Hepatocyte (in vitro differentiated cells): ENCODE measurements around the gene USP3. TPM values are rescaled to one million over a fixed set of nuclear protein-coding genes. Genes with fewer than 3 reads are reported as not detected.

Experiments used
- DNase-seq: peaks from one replicate; pipeline ENCODE4 v3.0.0-alpha.2; 2016; ENCODE audit warnings: low spot score
- H2AFZ ChIP-seq: fragments of 200-600 bp; sonication (generic); 2 replicates; pipeline ENCODE4 v1.6.0; 2016; ENCODE audit warnings: antibody characterized with exemption, mild to moderate bottlenecking
- H3K27ac ChIP-seq: fragments of 200-600 bp; sonication (generic); 2 replicates; pipeline ENCODE4 v1.5.1; 2016; ENCODE audit warnings: mild to moderate bottlenecking
- H3K27me3 ChIP-seq: fragments of 200-600 bp; sonication (generic); 2 replicates; pipeline ENCODE4 v1.6.1; 2016
- H3K36me3 ChIP-seq: fragments of 200-600 bp; sonication (generic); replicated peaks from 2 replicates; pipeline ENCODE4 v1.5.1; 2016; ENCODE audit warnings: low read depth; ENCODE audit not compliant: insufficient read depth
- H3K4me1 ChIP-seq: fragments of 200-600 bp; sonication (generic); 2 replicates; pipeline ENCODE4 v1.5.1; 2016; ENCODE audit warnings: mild to moderate bottlenecking, moderate library complexity; ENCODE audit not compliant: insufficient read depth
- H3K4me2 ChIP-seq: fragments of 200-600 bp; sonication (generic); 2 replicates; pipeline ENCODE4 v1.6.0; 2016
- H3K4me3 ChIP-seq: fragments of 200-600 bp; sonication (generic); 2 replicates; pipeline ENCODE4 v1.5.1; 2016; ENCODE audit warnings: mild to moderate bottlenecking
- H3K79me2 ChIP-seq: fragments of 200-600 bp; sonication (generic); 2 replicates; pipeline ENCODE4 v1.6.0; 2017; ENCODE audit warnings: mild to moderate bottlenecking
- H3K9me2 ChIP-seq: fragments of 200-600 bp; sonication (generic); replicated peaks from 2 replicates; pipeline ENCODE4 v1.6.0; 2017; ENCODE audit warnings: mild to moderate bottlenecking; ENCODE audit not compliant: insufficient read depth
- H3K9me3 ChIP-seq: fragments of 200-600 bp; sonication (generic); 2 replicates; pipeline ENCODE4 v1.5.1; 2016; ENCODE audit warnings: low read depth, mild to moderate bottlenecking
- H4K20me1 ChIP-seq: fragments of 200-600 bp; sonication (generic); 2 replicates; pipeline ENCODE4 v1.6.0; 2016; ENCODE audit warnings: mild to moderate bottlenecking; ENCODE audit not compliant: insufficient read depth, poor library complexity, severe bottlenecking
- CTCF ChIP-seq: fragments of 200-600 bp; sonication (generic); IDR thresholded peaks from 2 replicates; pipeline ENCODE4 v1.5.1; 2016; ENCODE audit warnings: antibody characterized with exemption, mild to moderate bottlenecking; ENCODE audit not compliant: poor library complexity
- EZH2 ChIP-seq: fragments of 200-600 bp; sonication (generic); IDR thresholded peaks from 2 replicates; pipeline ENCODE4 v1.6.1; 2016; ENCODE audit warnings: antibody characterized with exemption, mild to moderate bottlenecking, borderline replicate concordance
- EZH2phosphoT487 ChIP-seq: fragments of 200-600 bp; sonication (generic); IDR thresholded peaks from one replicate; pipeline ENCODE4 v1.6.1; 2018; ENCODE audit warnings: antibody characterized with exemption, mild to moderate bottlenecking, low read depth, moderate library complexity; ENCODE audit not compliant: unreplicated experiment, severe bottlenecking
- WGBS: methylation state at CpG from one replicate; pipeline ENCODE4 v1.1.6; 2016; ENCODE audit warnings: low lambda C conversion rate; ENCODE audit errors: missing lambda C conversion rate; 5-methylcytosine and 5-hydroxymethylcytosine counted together
- polyA plus RNA-seq: library from polyadenylated mRNA; unstranded; fragments of >200 nt; fragmentation: Nextera tagmentation; extraction: Ambion mirVana; gene quantifications from 2 replicates; pipeline ENCODE4 v1.2.1, GENCODE V29; 2016
- total RNA-seq: library from RNA; depleted of rRNA; stranded (reverse); fragments of >200 nt; gene quantifications from 2 replicates; pipeline ENCODE4 v1.2.3, GENCODE V29; 2014

USP3 gene
- total and polyA plus RNA-seq, 2 experiments from 2014 or later = 30.5 to 61.2 TPM

- peaks cover 46% of the 10 kb centered on the region for H3K4me1 ChIP-seq
- TF ChIP-seq EZH2 (no peak), CTCF (no peak), EZH2phosphoT487 (no peak)
Observed at GRCh38 chr15:63509955-63510940, 5.9 kb downstream of the USP3 start.

GRCh38 chr15:63512148-63512547 lies 7.8 kb downstream of the USP3 start:
- peaks cover 34% of the 10 kb centered on the region for H3K4me1 ChIP-seq
- H3K4me3 ChIP-seq = no peak overlapping the region
- H2AFZ ChIP-seq = no peak overlapping the region
- WGBS = 76% methylated on average over 5 of the region's 5 CpGs
- H3K27ac ChIP-seq = no peak overlapping the region
- no peaks in the 10 kb centered on the region for H3K9me3 ChIP-seq
- TF ChIP-seq CTCF (no peak), EZH2 (no peak), EZH2phosphoT487 (no peak)
- no peaks in the 10 kb centered on the region for H3K36me3 ChIP-seq
- DNase-seq = no peak
- peaks cover 80% of the 10 kb centered on the region for H4K20me1 ChIP-seq
- no peaks in the 10 kb centered on the region for H3K9me2 ChIP-seq
- H3K4me2 ChIP-seq = no peak overlapping the region
- H3K27me3 ChIP-seq = no peaks in the 10 kb centered on the region
- H3K79me2 ChIP-seq = peaks cover 100% of the 10 kb centered on the region

More at GRCh38 chr15:63509955-63510940, 5.9 kb downstream of the USP3 start:
- Histone ChIP-seq H3K79me2 (peaks cover 100% of the 10 kb centered on the region), H3K4me2 (no peak overlapping the region), H3K9me3 (no peaks in the 10 kb centered on the region), H3K36me3 (no peaks in the 10 kb centered on the region), H3K9me2 (no peaks in the 10 kb centered on the region), H2AFZ (no peak overlapping the region), H4K20me1 (peaks cover 81% of the 10 kb centered on the region), H3K4me3 (no peak overlapping the region), H3K27me3 (no peaks in the 10 kb centered on the region), H3K27ac (no peak overlapping the region)
- DNase-seq = no peak
- WGBS = 48% methylated on average over 5 of the region's 5 CpGs

- WGBS = 93% methylated on average over 6 of the region's 6 CpGs
- no peaks in the 10 kb centered on the region for H3K27me3 ChIP-seq
- H4K20me1 ChIP-seq = peaks cover 75% of the 10 kb centered on the region
- peaks cover 36% of the 10 kb centered on the region for H3K4me1 ChIP-seq
- H2AFZ ChIP-seq = no peak overlapping the region
- no peak for TF ChIP-seq EZH2
- TF ChIP-seq CTCF = no peak
- no peak for TF ChIP-seq EZH2phosphoT487
- no peaks in the 10 kb centered on the region for H3K36me3 ChIP-seq
- DNase-seq = no peak
- no peaks in the 10 kb centered on the region for H3K9me2 ChIP-seq
- H3K4me3 ChIP-seq = no peak overlapping the region
- H3K79me2 ChIP-seq = peaks cover 100% of the 10 kb centered on the region
- no peak overlapping the region for H3K4me2 ChIP-seq
- no peak overlapping the region for H3K27ac ChIP-seq
- no peaks in the 10 kb centered on the region for H3K9me3 ChIP-seq
Observed at GRCh38 chr15:63513271-63513670, 8.9 kb downstream of the USP3 start.
